SK-N-SH (cell line): ENCODE data around the gene EDDM13. TPM values are rescaled to one million over a fixed set of nuclear protein-coding genes. Genes with fewer than 3 reads are reported as not detected.

Source experiments
- CTCF ChIA-PET: fragments of 300-600, 350-600 bp; formaldehyde crosslinking; extraction: SDS; loops from one replicate; lab custom pipeline; 2021; lab: Yijun Ruan, JAX
- POLR2A ChIA-PET: fragments of 350-600 bp; sonication (Branson Sonifier 250); formaldehyde crosslinking; extraction: SDS; loops from one replicate; lab custom pipeline; 2020; ENCODE audit warnings: antibody characterized with exemption, inconsistent platforms; lab: Yijun Ruan, JAX
- DNase-seq: peaks from one replicate; pipeline ENCODE4 v3.0.0; 2012
- H2AFZ ChIP-seq: fragments of 200-600 bp; sonication (generic); 2 replicates; pipeline ENCODE4 v1.8.1; 2016; ENCODE audit warnings: antibody characterized with exemption, mild to moderate bottlenecking, low read depth
- H3F3A ChIP-seq: fragments of 200-600 bp; sonication (generic); replicated peaks from 2 replicates; pipeline ENCODE3; 2016; ENCODE audit warnings: antibody characterized with exemption, mild to moderate bottlenecking; ENCODE audit not compliant: insufficient read depth
- H3K27ac ChIP-seq, 2 experiments: fragments of 200-500 bp in 1 of 2; fragments of 200-600 bp in 1 of 2; sonication (Bioruptor generic) in 1 of 2; sonication (generic), shearing (Covaris generic) in 1 of 2; 2 replicates each; pipeline versions ENCODE4 v1.5.1 to v1.6.1; 2014 to 2016; ENCODE audit warnings: low read depth in 2 of 2, inconsistent platforms in 1 of 2, low read length in 1 of 2, mild to moderate bottlenecking in 1 of 2, mixed read lengths in 1 of 2
- H3K27me3 ChIP-seq: fragments of 200-600 bp; sonication (generic), shearing (Covaris generic); 2 replicates; pipeline ENCODE4 v1.6.1; 2016; ENCODE audit warnings: mixed run types; ENCODE audit not compliant: insufficient read depth
- H3K36me3 ChIP-seq, 2 experiments: fragments of 200-500 bp in 1 of 2; fragments of 200-600 bp in 1 of 2; sonication (Bioruptor generic) in 1 of 2; sonication (generic) in 1 of 2; replicated peaks in 1 of 2; 2 replicates each; pipeline versions ENCODE3 to v1.5.1; 2014 to 2016; ENCODE audit warnings: low read length in 1 of 2, mild to moderate bottlenecking in 1 of 2; ENCODE audit not compliant: insufficient read depth in 2 of 2, control insufficient read depth in 1 of 2
- H3K4me1 ChIP-seq, 2 experiments: fragments of 200-500 bp in 1 of 2; fragments of 200-600 bp in 1 of 2; sonication (Bioruptor generic) in 1 of 2; sonication (generic), shearing (Covaris generic) in 1 of 2; 2 replicates each; pipeline versions ENCODE4 v1.5.1 to v1.6.1; 2014 to 2016; ENCODE audit warnings: low read depth in 1 of 2, low read length in 1 of 2, mixed run types in 1 of 2; ENCODE audit not compliant: insufficient read depth in 2 of 2, control insufficient read depth in 1 of 2
- H3K4me2 ChIP-seq: fragments of 200-600 bp; sonication (generic), shearing (Covaris generic); 2 replicates; pipeline ENCODE4 v1.6.1; 2017; ENCODE audit warnings: mixed run types
- H3K4me3 ChIP-seq, 2 experiments: fragments of 200-500 bp in 1 of 2; fragments of 200-600 bp in 1 of 2; sonication (Bioruptor generic) in 1 of 2; sonication (generic), shearing (Covaris generic) in 1 of 2; 2 replicates each; pipeline versions ENCODE4 v1.5.1 to v1.8.1; 2014 to 2016; ENCODE audit warnings: low read depth in 2 of 2, inconsistent platforms in 1 of 2, low read length in 1 of 2, mild to moderate bottlenecking in 1 of 2, mixed read lengths in 1 of 2, moderate library complexity in 1 of 2
- H3K79me2 ChIP-seq: fragments of 200-600 bp; sonication (generic); 2 replicates; pipeline ENCODE4 v1.8.1; 2017; ENCODE audit warnings: mild to moderate bottlenecking; ENCODE audit not compliant: insufficient read depth
- H3K9ac ChIP-seq: fragments of 200-600 bp; sonication (generic); 2 replicates; pipeline ENCODE4 v1.6.1; 2017; ENCODE audit warnings: mixed run types
- H3K9me2 ChIP-seq: fragments of 200-600 bp; sonication (generic); 2 replicates; pipeline ENCODE4 v1.6.1; 2017; ENCODE audit warnings: mixed run types
- H3K9me3 ChIP-seq: fragments of 200-600 bp; sonication (generic); 2 replicates; pipeline ENCODE4 v1.6.1; 2017; ENCODE audit warnings: mixed run types, mild to moderate bottlenecking, moderate library complexity
- H4K20me1 ChIP-seq: fragments of 200-600 bp; sonication (generic); 2 replicates; pipeline ENCODE4 v1.6.1; 2017; ENCODE audit warnings: mild to moderate bottlenecking, mixed run types; ENCODE audit not compliant: insufficient read depth
- CTCF ChIP-seq: fragments of 200-600 bp; sonication (generic); IDR thresholded peaks from 2 replicates; pipeline ENCODE4 v1.6.1; 2017; ENCODE audit warnings: antibody characterized with exemption, mild to moderate bottlenecking, moderate library complexity
- ELF1 ChIP-seq: IDR thresholded peaks from 2 replicates; pipeline ENCODE4 v1.4.0; 2012
- EP300 ChIP-seq, 2 experiments: IDR thresholded peaks; 2 replicates each; pipeline versions ENCODE4 v1.4.0 to v1.6.1; 2012; ENCODE audit warnings: borderline replicate concordance in 1 of 2, low read depth in 1 of 2, low read length in 1 of 2
- FOSL2 ChIP-seq: IDR thresholded peaks from 2 replicates; pipeline ENCODE4 v1.4.0; 2012; ENCODE audit warnings: low read depth, mild to moderate bottlenecking, moderate library complexity, borderline replicate concordance
- GABPA ChIP-seq: IDR thresholded peaks from 2 replicates; pipeline ENCODE4 v1.4.0; 2012; ENCODE audit warnings: low read depth, mild to moderate bottlenecking
- NRF1 ChIP-seq: IDR thresholded peaks from 2 replicates; pipeline ENCODE4 v1.6.1; 2012; ENCODE audit warnings: low read depth, mild to moderate bottlenecking, low read length
- POLR2AphosphoS5 ChIP-seq: IDR thresholded peaks from 2 replicates; pipeline ENCODE4 v1.6.1; 2012; ENCODE audit warnings: low read depth, low read length
- RAD21 ChIP-seq: IDR thresholded peaks from 2 replicates; pipeline ENCODE4 v1.6.1; 2012; ENCODE audit warnings: mild to moderate bottlenecking, low read length
- REST ChIP-seq: IDR thresholded peaks from 2 replicates; pipeline ENCODE4 v1.6.1; 2012; ENCODE audit warnings: mild to moderate bottlenecking, low read depth, low read length, moderate library complexity
- RXRA ChIP-seq: IDR thresholded peaks from 2 replicates; pipeline ENCODE4 v1.4.0; 2012; ENCODE audit warnings: low read depth, mild to moderate bottlenecking, borderline replicate concordance
- SIN3A ChIP-seq: IDR thresholded peaks from 2 replicates; pipeline ENCODE4 v1.6.1; 2012; ENCODE audit warnings: low read depth, mild to moderate bottlenecking, low read length, moderate library complexity, borderline replicate concordance
- TEAD4 ChIP-seq: IDR thresholded peaks from 2 replicates; pipeline ENCODE4 v1.4.0; 2012; ENCODE audit warnings: mild to moderate bottlenecking, borderline replicate concordance; ENCODE audit not compliant: insufficient read depth
- USF2 ChIP-seq: fragments of 150-350 bp; IDR thresholded peaks from 2 replicates; pipeline ENCODE4 v1.6.1; 2017; ENCODE audit warnings: antibody characterized with exemption, low read length, low read depth, borderline replicate concordance
- ZBTB33 ChIP-seq: IDR thresholded peaks from 2 replicates; pipeline ENCODE4 v1.4.0; 2012; ENCODE audit warnings: low read depth, borderline replicate concordance
- WGBS: methylation state at CpG from one replicate; pipeline ENCODE4 v1.1.6; 2017; ENCODE audit warnings: low lambda C conversion rate; 5-methylcytosine and 5-hydroxymethylcytosine counted together
- polyA plus RNA-seq, 3 experiments: library from polyadenylated mRNA; depleted of rRNA; stranded (reverse); fragments of >200 nt; gene quantifications; 2 replicates each; pipeline ENCODE4 v1.2.3, GENCODE V29; 2012

Gene EDDM13
- polyA plus RNA-seq, 1 of the 3 experiments (the other 2 are of a cell fraction), result not detected

- no peaks in the 10 kb centered on the region for H3K27me3 ChIP-seq
- CTCF ChIA-PET, result interaction anchor here (0.7 to 7.2 kb wide), 18 partner anchors 12 to 282 kb away, joined by 3 to 53 read pairs (median 4); partner anchors contain the start of gene ZNF582
- no peaks in the 10 kb centered on the region for H3K79me2 ChIP-seq
- DNase-seq, result peak; percentile 24
- no peaks in the 10 kb centered on the region for H3F3A ChIP-seq
- H3K9me3 ChIP-seq, result no peaks in the 10 kb centered on the region
- TF ChIP-seq CTCF, result peak; percentile 42
- TF ChIP-seq EP300 (IDR thresholded peaks at IDR 0.05; ENCODE audit: borderline replicate concordance in 1 of 2, low read depth in 1 of 2, low read length in 1 of 2), result no peak
- H3K9ac ChIP-seq, result no peak overlapping the region
- no peak overlapping the region for H3K27ac ChIP-seq
- H3K4me3 ChIP-seq, result peak overlapping the region in 1 of 2 experiments; percentile 26; a peak in 1 of 4 replicates
- no peaks in the 10 kb centered on the region for H3K4me1 ChIP-seq
- POLR2A ChIA-PET, result no interaction called here
- no peak overlapping the region for H2AFZ ChIP-seq
- H3K36me3 ChIP-seq, result no peaks in the 10 kb centered on the region
- H3K9me2 ChIP-seq, result no peaks in the 10 kb centered on the region
- 22% methylated on average over 5 of the region's 5 CpGs for WGBS
- H4K20me1 ChIP-seq, result no peaks in the 10 kb centered on the region
- H3K4me2 ChIP-seq, result no peak overlapping the region
Observed at GRCh38 chr19:56348289-56348877, 75.8 kb downstream of the EDDM13 start.

- Histone ChIP-seq H3K79me2 (no peaks in the 10 kb centered on the region), H2AFZ (peak overlapping the region; percentile 52; the same call in 1 of the 2 replicates)
- CTCF ChIA-PET, result interaction anchor here (0.8 to 7.2 kb wide), 9 partner anchors 16 to 748 kb away, joined by 3 to 53 read pairs (median 4); no protein-coding TSS in a partner anchor
- TF ChIP-seq ELF1 (no peak), TEAD4 (no peak), POLR2AphosphoS5 (no peak), USF2 (no peak), SIN3A (no peak), ZBTB33 (no peak), RAD21 (peak; percentile 73), FOSL2 (no peak), CTCF (peak; percentile 81), NRF1 (no peak), GABPA (no peak), RXRA (no peak), REST (no peak)
Observed at GRCh38 chr19:56350416-56351045, 78.0 kb downstream of the EDDM13 start.

More at GRCh38 chr19:56350416-56351045, 78.0 kb downstream of the EDDM13 start:
- no peak overlapping the region for H3K27ac ChIP-seq
- H4K20me1 ChIP-seq, result no peaks in the 10 kb centered on the region
- H3K4me2 ChIP-seq, result no peak overlapping the region
- H3K4me3 ChIP-seq, result no peak overlapping the region
- H3F3A ChIP-seq, result no peaks in the 10 kb centered on the region
- H3K9ac ChIP-seq, result no peak overlapping the region
- H3K27me3 ChIP-seq, result no peaks in the 10 kb centered on the region
- peak; percentile 55 for DNase-seq
- no peaks in the 10 kb centered on the region for H3K9me3 ChIP-seq
- no peaks in the 10 kb centered on the region for H3K4me1 ChIP-seq
- POLR2A ChIA-PET, result no interaction called here
- no peaks in the 10 kb centered on the region for H3K36me3 ChIP-seq
- WGBS, result 17% methylated on average over 8 of the region's 8 CpGs
- H3K9me2 ChIP-seq, result no peaks in the 10 kb centered on the region
